ENCODE results near the gene ATP13A3.

The ATP13A3 gene

GRCh38 chr3:194447657-194448056, 39.1 kb downstream of the ATP13A3 start:
- H3K36me3 ChIP-seq (ENCODE audit: insufficient read depth, low read length): peaks cover 92% of the 10 kb centered on the region
- H4K20me1 ChIP-seq (ENCODE audit: insufficient read depth, low read length): no peaks in the 10 kb centered on the region
- H3K4me2 ChIP-seq (ENCODE audit: low read length): no peak overlapping the region

DNA sequence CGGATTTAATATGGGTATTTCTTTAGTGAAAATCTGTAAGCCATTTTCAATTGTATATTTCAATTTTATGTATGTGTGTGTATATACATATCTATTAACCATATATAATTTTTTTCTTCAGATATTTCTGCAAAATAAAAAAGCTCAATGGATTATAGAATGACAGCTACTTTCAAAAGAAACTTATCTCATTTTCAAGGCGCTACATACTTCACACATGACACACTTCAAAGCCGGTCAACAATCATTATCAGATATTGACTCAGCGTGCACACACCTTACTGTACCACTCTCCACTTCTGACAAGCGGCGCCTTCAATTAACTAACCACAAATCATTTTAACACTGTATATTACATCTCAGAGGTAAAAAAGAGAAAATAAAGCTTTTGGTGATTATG, 39.6 kb downstream of the ATP13A3 start:
- no peaks in the 10 kb centered on the region for H3K9me3 ChIP-seq (ENCODE audit: low read length)
- no peaks in the 10 kb centered on the region for H4K20me1 ChIP-seq (ENCODE audit: insufficient read depth, low read length)
- no peaks in the 10 kb centered on the region for H3K4me1 ChIP-seq (ENCODE audit: insufficient read depth, low read length, severe bottlenecking)
- no peaks in the 10 kb centered on the region for H3K9me2 ChIP-seq (ENCODE audit: low read depth, low read length)
- no peak overlapping the region for H3K9ac ChIP-seq (ENCODE audit: low read length)
- no peak overlapping the region for H2AFZ ChIP-seq (ENCODE audit: low read length)
- H3K4me2 ChIP-seq (ENCODE audit: low read length): no peak overlapping the region
- peaks cover 93% of the 10 kb centered on the region for H3K36me3 ChIP-seq (ENCODE audit: insufficient read depth, low read length)
- no peaks in the 10 kb centered on the region for H3F3A ChIP-seq (ENCODE audit: insufficient read depth, low read length)
- no peaks in the 10 kb centered on the region for H3K79me2 ChIP-seq (ENCODE audit: insufficient read depth, low read length)
- no peaks in the 10 kb centered on the region for H3K27me3 ChIP-seq (ENCODE audit: insufficient read depth, low read length)
- TF ChIP-seq EZH2 (IDR thresholded peaks at IDR 0.05; ENCODE audit: borderline replicate concordance, low read length): no peak
- TF ChIP-seq, protein P1, sequence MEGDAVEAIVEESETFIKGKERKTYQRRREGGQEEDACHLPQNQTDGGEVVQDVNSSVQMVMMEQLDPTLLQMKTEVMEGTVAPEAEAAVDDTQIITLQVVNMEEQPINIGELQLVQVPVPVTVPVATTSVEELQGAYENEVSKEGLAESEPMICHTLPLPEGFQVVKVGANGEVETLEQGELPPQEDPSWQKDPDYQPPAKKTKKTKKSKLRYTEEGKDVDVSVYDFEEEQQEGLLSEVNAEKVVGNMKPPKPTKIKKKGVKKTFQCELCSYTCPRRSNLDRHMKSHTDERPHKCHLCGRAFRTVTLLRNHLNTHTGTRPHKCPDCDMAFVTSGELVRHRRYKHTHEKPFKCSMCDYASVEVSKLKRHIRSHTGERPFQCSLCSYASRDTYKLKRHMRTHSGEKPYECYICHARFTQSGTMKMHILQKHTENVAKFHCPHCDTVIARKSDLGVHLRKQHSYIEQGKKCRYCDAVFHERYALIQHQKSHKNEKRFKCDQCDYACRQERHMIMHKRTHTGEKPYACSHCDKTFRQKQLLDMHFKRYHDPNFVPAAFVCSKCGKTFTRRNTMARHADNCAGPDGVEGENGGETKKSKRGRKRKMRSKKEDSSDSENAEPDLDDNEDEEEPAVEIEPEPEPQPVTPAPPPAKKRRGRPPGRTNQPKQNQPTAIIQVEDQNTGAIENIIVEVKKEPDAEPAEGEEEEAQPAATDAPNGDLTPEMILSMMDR (IDR thresholded peaks at IDR 0.05; ENCODE audit: low read length): no peak
- no peak overlapping the region for H3K4me3 ChIP-seq (ENCODE audit: low read depth, low read length, poor library complexity, severe bottlenecking)
- no peak overlapping the region for H3K27ac ChIP-seq (ENCODE audit: low read depth, low read length, poor library complexity, severe bottlenecking)

More at GRCh38 chr3:194447657-194448056, 39.1 kb downstream of the ATP13A3 start:
- Histone ChIP-seq H3K4me3 (ENCODE audit: low read depth, low read length, poor library complexity, severe bottlenecking) (no peak overlapping the region), H3K9ac (ENCODE audit: low read length) (no peak overlapping the region), H3K27ac (ENCODE audit: low read depth, low read length, poor library complexity, severe bottlenecking) (no peak overlapping the region), H2AFZ (ENCODE audit: low read length) (no peak overlapping the region), H3K9me2 (ENCODE audit: low read depth, low read length) (no peaks in the 10 kb centered on the region), H3K9me3 (ENCODE audit: low read length) (no peaks in the 10 kb centered on the region), H3K79me2 (ENCODE audit: insufficient read depth, low read length) (no peaks in the 10 kb centered on the region), H3K27me3 (ENCODE audit: insufficient read depth, low read length) (no peaks in the 10 kb centered on the region), H3F3A (ENCODE audit: insufficient read depth, low read length) (no peaks in the 10 kb centered on the region), H3K4me1 (ENCODE audit: insufficient read depth, low read length, severe bottlenecking) (no peaks in the 10 kb centered on the region)
- TF ChIP-seq EZH2 (IDR thresholded peaks at IDR 0.05; ENCODE audit: borderline replicate concordance, low read length): no peak
- TF ChIP-seq, protein P1 (IDR thresholded peaks at IDR 0.05; ENCODE audit: low read length): no peak

GRCh38 chr3:194446754-194447153, 40.0 kb downstream of the ATP13A3 start:
- Histone ChIP-seq H3K4me1 (ENCODE audit: insufficient read depth, low read length, severe bottlenecking) (no peaks in the 10 kb centered on the region), H3K9me3 (ENCODE audit: low read length) (no peaks in the 10 kb centered on the region), H3K9me2 (ENCODE audit: low read depth, low read length) (no peaks in the 10 kb centered on the region), H3K4me2 (ENCODE audit: low read length) (no peak overlapping the region), H3K9ac (ENCODE audit: low read length) (no peak overlapping the region), H3F3A (ENCODE audit: insufficient read depth, low read length) (no peaks in the 10 kb centered on the region), H3K27ac (ENCODE audit: low read depth, low read length, poor library complexity, severe bottlenecking) (no peak overlapping the region), H3K79me2 (ENCODE audit: insufficient read depth, low read length) (no peaks in the 10 kb centered on the region), H3K27me3 (ENCODE audit: insufficient read depth, low read length) (no peaks in the 10 kb centered on the region), H3K36me3 (ENCODE audit: insufficient read depth, low read length) (peaks cover 93% of the 10 kb centered on the region), H2AFZ (ENCODE audit: low read length) (no peak overlapping the region), H3K4me3 (ENCODE audit: low read depth, low read length, poor library complexity, severe bottlenecking) (no peak overlapping the region), H4K20me1 (ENCODE audit: insufficient read depth, low read length) (no peaks in the 10 kb centered on the region)
- TF ChIP-seq EZH2 (IDR thresholded peaks at IDR 0.05; ENCODE audit: borderline replicate concordance, low read length): no peak
- TF ChIP-seq, protein P1 (IDR thresholded peaks at IDR 0.05; ENCODE audit: low read length): no peak
